ENCODE data around the gene KCNJ9.

GRCh38 chr1:160096274-160097116 is 15.2 kb downstream of the KCNJ9 start:
- no peak for TF ChIP-seq SP1 (IDR thresholded peaks at IDR 0.05)
- TF ChIP-seq CTCF (IDR thresholded peaks at IDR 0.05; ENCODE audit: low read depth, low read length, missing input control): no peak

Measured in liver (tissue), 3 donors.